ENCODE results near the gene BRMS1.

DNA sequence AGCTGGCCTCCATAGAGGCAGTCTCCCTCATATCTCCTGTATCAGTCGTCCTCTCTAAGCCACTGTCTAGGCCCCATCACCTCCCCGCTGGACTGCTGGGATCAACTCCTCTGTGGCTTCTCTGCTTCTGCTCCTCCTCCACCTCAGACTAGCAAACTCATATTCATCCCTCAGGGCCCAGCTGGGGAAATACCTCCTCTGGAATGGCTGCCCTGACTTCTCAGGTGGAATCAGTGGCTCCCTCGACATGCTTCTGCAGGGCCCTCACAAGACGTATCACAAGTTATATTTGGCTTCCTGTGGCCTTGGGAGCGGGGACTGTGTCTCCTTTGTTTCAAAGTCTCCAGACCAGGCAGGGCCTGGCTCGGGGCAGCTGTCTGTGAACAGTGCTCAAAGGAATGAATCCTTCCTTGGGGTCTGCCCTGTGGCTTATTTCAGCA is 16.6 kb upstream of the BRMS1 start:
- TF ChIP-seq CTCF (IDR thresholded peaks at IDR 0.05) (no peak), ZFX (IDR thresholded peaks at IDR 0.05; ENCODE audit: borderline replicate concordance) (no peak)
